ENCODE measurements around the gene PRR18.

Gene PRR18

GRCh38 chr6:166266336-166266735 lies 41.9 kb downstream of the PRR18 start:
- DNase-seq (ENCODE audit: low spot score) = no peak
- Mint-ChIP-seq H3K9me3 (no peaks in the 10 kb centered on the region), H3K27ac (no peak overlapping the region)

GRCh38 chr6:166262743-166263515 lies 45.3 kb downstream of the PRR18 start:
- Mint-ChIP-seq H3K27me3 (ENCODE audit: low read depth) (peaks cover 5% of the 10 kb centered on the region), H3K9me3 (no peaks in the 10 kb centered on the region), H3K4me1 (ENCODE audit: low read depth) (peaks cover 25% of the 10 kb centered on the region), H3K36me3 (ENCODE audit: low read depth) (no peaks in the 10 kb centered on the region), H3K27ac (no peak overlapping the region), H3K4me3 (no peak overlapping the region)
- no peak for DNase-seq (ENCODE audit: low spot score)

More at GRCh38 chr6:166266336-166266735, 41.9 kb downstream of the PRR18 start:
- Mint-ChIP-seq H3K4me1 (ENCODE audit: low read depth) (no peaks in the 10 kb centered on the region), H3K4me3 (no peak overlapping the region), H3K36me3 (ENCODE audit: low read depth) (no peaks in the 10 kb centered on the region), H3K27me3 (ENCODE audit: low read depth) (peaks cover 5% of the 10 kb centered on the region)

- Mint-ChIP-seq H3K4me1 (ENCODE audit: low read depth) (peaks cover 34% of the 10 kb centered on the region), H3K9me3 (no peaks in the 10 kb centered on the region), H3K27me3 (ENCODE audit: low read depth) (peaks cover 19% of the 10 kb centered on the region), H3K4me3 (peak overlapping the region; percentile 60), H3K27ac (peak overlapping the region; percentile 71), H3K36me3 (ENCODE audit: low read depth) (peaks cover 2% of the 10 kb centered on the region)
- DNase-seq (ENCODE audit: low spot score) = no peak
These were observed 48.8 kb downstream of the PRR18 start for GRCh38 chr6:166259296-166259977.

- peak; percentile 47 for DNase-seq (ENCODE audit: low spot score)
- H3K27me3 Mint-ChIP-seq (ENCODE audit: low read depth) = peaks cover 25% of the 10 kb centered on the region
- H3K4me3 Mint-ChIP-seq = peak overlapping the region; percentile 60
- H3K27ac Mint-ChIP-seq = peak overlapping the region; percentile 71
- H3K36me3 Mint-ChIP-seq (ENCODE audit: low read depth) = peaks cover 3% of the 10 kb centered on the region
- no peaks in the 10 kb centered on the region for H3K9me3 Mint-ChIP-seq
- peaks cover 37% of the 10 kb centered on the region for H3K4me1 Mint-ChIP-seq (ENCODE audit: low read depth)
These were observed 49.3 kb downstream of the PRR18 start for GRCh38 chr6:166258854-166259276.

GRCh38 chr6:166257911-166258318 lies 50.3 kb downstream of the PRR18 start:
- H3K4me1 Mint-ChIP-seq (ENCODE audit: low read depth) = peaks cover 40% of the 10 kb centered on the region
- peak; percentile 14 for DNase-seq (ENCODE audit: low spot score)
- peak overlapping the region; percentile 10 for H3K4me3 Mint-ChIP-seq
- peaks cover 3% of the 10 kb centered on the region for H3K36me3 Mint-ChIP-seq (ENCODE audit: low read depth)
- no peaks in the 10 kb centered on the region for H3K9me3 Mint-ChIP-seq
- H3K27me3 Mint-ChIP-seq (ENCODE audit: low read depth) = peaks cover 29% of the 10 kb centered on the region
- H3K27ac Mint-ChIP-seq = no peak overlapping the region
